IPS DF 19.7 (cell line): Measurements from ENCODE around the gene DPM2.

Experiments used
- DNase-seq: peaks from one replicate; pipeline ENCODE4 v3.0.0-alpha.2; 2013; ENCODE audit warnings: low read depth, low spot score

Gene DPM2

DNA sequence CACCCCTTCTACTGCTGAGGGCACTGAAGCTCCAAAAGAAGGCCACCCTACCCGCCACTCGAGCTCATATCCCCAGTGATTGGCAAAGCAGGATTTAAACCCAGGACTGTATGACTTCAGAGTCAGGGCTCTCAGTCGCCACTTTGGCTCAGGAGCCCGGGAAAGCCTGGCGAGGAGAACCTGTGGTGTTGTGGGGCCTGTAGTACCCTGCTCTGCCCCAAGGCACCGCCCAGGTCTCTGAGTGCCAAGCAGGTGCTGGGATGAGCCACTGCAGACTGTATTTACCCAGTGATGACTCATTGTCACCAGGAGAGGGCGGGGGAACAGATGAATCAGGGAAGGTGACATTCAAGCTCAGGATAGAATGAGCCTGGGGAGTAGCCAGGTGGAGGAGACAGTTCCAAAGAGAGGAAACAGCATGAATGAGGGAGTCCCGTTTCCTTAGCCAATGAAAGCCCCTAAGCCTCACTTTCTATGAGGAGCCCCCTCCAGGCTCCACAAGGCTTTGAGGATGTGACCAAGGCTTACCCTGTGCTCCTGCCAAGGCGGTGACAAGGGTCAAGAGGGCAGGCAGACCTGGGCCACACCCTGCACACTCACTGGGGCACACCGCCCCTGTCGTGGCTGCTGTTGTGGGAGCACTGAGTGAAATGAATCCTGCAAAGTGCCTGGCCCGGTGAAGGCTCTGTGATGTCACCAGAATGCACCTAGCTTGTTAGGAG is 17.8 kb upstream of the DPM2 start:
- peak; percentile 88 for DNase-seq

DNA sequence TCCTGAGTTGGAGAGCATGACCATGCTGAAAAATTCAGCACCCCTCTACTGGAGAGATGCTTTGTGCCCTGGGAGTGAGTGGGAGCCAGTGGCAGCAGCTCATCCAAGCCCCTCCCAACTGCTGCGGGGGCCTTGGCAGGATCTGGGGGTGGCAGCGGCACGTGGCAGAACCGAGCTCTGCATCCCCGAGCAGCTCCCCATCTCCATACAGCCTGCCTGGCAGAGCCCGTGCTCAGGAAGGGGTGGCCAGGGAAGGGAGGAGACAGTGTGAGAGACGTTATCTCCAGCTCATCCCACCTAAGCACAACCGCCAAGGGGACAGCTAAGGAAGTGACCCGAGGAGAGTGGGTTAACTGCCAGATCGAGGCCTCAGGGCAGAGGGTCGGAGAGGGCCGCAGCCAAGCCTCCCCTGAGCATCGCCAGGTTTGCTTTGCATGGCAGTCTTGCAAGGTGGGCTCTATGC is 17.2 kb upstream of the DPM2 start:
- no peak for DNase-seq

DNA sequence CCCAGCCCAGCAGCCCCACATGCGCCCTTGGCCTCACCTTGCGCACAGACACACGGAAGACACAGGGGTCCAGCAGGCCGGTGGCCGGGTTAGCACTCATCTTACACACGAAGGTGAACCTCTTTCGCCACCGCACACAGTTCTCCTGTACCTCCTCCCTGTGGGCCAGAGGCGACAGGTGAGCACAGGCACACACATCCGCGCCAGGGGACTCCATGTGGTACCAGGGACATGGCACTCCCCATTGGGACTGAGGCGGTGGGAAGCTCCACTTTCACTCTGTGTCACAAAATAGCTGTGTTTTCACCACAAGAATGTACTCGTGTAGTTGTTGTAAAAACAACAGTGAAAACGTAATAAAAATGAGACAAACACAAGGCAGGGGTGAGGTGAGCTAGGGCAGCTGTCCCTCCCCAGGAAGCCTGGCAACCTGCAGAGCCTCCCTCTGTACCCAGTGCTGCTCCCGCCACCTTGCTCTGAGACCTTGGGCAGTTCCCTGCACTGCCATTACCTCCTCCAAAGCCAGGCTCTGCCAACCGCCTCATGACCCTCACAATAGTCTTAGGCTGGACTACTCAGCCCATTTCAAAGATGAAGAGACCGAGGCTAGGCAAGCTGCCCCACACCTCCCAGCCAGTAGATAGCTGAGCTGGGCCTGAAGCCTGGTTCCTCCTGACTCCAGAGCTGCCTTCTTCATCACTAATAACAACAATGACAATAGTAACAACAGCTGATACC is 16.3 kb upstream of the DPM2 start:
- no peak for DNase-seq

DNA sequence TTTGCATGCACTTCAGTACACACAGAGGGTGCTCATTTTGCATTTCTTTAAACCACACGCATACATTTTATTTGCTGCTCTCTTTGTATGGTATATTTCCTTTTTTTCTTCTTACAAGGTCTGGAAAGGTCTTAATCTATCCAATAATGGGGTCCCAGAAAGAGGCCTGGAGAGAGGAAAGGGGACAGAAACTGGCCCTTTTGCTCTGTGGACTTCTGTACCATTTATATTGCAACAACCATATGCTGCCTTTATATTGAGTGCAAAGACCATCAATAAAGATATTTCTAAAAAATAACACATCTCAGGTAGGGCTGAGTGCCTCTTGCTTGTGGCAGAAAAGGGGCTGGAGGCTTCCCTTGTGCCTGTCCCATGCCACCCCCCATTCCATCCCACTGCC is 15.5 kb upstream of the DPM2 start:
- DNase-seq = no peak

DNA sequence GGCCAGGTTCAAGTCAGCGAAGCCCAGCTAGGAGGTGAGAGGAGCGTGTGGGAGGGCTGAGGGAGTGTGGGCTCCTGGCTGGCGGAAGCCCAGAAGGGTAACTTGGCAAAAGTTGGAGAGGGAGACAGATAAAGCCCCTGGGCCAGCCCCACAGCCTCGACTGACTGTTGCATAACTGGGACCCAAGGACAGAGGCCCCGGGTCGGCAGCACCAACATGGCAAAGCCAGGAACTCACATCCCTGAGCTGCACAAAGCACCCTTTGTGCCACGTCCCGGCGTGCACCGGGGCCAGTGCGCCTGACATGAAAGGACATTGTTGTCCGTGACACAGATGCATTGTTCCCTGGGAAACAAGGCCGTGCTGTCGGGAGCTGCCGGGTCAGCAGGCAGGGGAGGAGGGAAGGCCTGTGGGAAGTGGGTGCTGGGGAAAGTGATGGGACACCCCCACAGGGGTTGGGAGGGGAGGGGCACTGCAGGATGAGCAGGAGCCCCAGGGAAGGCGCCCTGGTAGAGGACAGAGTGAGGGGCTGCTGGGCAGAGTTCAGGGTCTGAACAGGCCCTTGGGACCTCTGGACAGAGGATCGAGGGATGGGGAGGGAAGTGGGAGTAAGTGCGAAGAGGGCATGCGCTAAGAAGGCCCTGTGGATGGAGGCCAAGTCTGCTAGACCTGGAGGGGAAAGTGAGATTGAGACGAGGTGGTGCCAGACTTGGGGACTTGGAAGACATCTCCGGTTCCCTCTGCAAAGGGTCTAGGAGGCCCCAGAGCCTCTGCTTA is 13.0 kb upstream of the DPM2 start:
- no peak for DNase-seq

DNA sequence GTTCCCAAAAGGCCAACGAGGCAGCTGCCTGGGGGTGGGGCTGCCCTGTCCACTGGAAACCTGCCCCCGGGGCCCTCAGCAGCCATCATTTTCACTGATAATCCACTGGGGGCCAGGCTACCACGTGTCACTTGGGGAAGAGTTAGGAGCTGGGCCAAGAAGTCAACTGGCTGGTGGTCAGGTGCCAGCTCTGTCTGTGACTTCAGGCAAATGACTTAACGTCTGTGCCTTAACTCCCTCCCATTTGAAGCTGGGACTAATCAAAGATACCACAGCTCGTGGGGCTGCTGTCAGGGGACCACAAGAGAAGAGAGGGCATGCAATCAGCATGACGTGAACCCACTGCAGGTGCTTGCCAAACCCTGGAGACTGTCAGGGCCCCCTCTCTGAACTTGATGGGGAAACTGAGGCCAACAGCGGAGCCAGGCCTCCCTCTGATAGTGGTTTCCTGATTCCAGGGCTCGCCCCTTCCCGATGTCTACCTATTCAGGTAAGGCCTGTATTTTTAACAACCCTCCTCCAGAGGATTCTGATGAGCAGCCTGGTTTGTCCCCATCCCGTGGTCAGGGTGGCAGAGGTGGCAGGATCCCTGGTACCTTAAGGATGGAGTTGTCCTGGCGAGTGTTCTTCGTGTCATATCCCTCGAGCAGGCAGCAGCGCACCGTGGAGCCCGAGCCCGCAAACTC is 12.3 kb upstream of the DPM2 start:
- DNase-seq = no peak

DNA sequence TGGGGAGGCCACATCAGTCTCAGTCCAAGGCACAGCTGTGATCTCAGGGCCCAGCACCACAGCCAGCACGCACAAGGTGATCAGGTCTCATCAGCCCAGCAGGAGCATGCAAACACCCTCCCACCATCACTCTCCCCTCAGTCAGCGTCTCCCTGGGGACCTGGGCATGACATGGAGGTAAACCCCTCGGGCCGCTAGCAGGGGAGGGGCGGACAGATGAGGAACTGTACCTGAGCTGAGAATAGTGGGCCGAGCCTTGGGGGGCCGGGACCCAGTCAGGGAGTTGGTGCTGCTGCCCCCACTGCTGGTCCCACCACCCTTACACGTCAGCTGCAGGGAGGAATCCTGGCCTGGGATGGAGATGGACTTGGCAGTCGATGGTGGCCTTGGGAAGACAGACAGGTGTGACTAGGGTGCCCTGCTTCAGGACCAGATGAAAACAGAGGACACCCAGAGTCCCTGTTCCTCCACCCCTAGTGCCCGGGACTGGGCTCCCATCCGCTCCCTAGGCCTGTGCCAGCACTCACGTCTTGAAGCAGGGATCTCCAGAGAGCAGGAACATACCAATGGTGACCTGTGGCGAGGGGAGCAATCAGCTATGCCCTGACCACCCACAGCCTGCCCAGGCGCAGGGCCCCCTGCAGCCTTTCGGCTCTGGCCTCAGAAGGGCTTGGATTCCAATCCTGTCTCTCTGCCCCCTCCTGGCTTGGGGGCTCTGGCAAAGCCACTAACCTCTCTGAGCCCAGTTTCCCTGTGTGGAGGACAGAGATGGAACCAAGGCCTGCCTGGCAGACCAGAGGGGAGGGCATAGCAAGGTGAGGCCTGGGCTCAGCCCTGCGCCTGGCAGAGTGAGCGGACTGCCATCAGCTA is 10.4 kb upstream of the DPM2 start:
- DNase-seq = no peak

DNA sequence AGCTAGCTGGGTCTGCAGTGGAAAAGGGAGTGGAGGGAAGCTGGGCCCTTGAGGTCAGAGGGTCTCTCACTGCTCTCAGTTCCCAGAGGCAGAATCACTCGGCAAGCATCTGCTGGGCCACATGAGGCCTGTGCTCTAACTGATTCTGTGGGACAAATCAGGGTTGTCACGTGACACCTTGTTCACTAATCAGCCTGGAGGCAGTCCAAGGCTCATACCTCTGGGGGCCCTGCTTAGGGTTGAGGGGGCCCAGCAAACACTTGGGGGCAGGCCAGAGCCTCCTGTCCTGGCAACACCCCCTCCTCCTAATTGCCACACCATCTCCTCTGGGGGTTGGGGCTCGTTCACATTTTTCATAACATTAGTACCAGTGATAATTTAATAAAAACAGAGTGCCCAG is 9.1 kb upstream of the DPM2 start:
- DNase-seq = no peak

DNA sequence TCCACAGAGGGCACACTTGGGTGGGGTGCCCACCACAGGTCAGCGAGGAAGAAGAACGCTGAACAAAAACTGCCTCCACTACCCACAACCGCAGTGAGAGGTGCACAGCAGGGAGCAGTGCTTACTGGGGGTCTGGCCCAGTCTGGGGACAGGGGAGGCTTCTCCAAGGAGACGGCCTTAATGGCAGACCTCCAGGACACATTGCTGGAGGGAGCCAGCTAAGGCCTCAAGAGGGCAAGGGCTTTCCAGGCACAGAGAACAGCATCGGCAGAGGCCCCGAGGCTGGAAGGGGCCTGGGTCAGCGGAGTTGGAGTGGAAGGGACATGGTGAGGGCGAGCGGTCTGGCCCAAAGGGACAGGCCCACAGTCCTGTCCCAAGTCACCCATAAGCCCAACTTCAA is 8.3 kb upstream of the DPM2 start:
- DNase-seq = no peak

DNA sequence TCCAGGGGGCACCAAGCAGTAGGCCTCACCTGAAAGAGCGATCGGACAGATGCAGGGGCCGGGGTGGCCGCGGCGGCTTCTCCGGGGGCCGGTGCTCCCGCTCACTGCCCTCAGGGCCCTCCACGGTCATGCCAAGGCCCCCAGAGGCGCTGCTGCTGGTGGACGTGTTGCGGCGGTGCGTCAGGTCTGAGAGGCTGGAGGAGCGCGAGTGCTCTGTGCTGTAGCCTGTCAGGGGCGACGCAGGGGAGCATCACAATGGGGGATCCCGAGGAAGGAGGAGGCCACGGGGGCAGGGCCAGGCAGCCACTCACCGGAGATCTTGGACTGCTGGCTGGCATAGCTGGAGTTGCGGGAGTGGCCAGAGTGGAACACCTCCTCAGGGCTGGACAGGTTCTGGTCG is 7.7 kb upstream of the DPM2 start:
- DNase-seq = no peak

DNA sequence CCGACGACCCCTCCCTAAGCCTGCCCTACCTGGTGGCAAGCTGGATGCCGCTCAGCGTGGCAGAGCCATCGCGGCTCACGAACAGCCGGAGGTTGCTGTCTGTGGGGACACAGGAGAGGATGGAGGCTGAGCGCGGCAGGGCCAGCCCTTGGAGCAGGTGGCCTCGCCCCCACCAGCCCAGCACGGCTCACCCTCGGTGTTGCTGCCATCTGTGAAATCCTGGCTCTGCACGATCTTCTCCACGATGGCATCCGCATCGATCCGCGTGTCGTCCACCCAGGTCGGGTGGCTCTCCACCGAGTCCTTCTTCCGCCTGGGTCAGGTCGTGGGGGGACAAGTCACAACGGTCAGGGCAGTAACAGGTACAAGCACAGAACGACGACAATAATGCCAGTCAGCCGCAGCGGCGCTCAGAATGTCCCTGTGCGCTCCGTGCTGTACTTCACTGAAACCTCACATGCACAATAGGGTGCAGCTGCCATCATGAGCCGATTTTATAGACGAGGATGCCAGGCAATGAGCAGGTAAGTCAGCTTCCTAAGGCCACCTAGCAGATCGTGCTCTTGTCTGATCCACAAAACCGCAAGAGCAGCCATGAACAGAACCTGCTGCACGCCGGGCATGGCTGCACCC is 7.0 kb upstream of the DPM2 start:
- DNase-seq = no peak

DNA sequence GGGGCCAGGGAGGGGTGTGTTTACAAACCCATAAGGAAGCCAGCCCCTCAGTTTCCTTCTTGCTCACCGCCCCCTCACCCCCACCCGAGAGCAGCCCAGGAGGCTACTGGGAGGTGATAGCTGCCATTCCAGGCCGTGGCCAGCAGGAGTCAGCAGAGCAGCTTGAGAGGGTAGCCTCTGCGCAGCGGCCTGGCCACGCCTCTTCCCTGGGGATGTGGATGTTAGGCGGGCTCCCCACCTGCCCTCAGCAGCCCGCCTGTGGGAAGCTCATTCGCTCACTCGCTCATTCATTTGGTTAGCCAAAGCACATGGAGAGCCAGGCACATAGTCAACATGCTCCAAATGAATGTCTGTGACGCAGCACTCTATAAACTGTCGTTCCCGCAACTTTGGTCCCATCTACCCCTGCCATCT is 6.1 kb upstream of the DPM2 start:
- DNase-seq = peak; percentile 63

DNA sequence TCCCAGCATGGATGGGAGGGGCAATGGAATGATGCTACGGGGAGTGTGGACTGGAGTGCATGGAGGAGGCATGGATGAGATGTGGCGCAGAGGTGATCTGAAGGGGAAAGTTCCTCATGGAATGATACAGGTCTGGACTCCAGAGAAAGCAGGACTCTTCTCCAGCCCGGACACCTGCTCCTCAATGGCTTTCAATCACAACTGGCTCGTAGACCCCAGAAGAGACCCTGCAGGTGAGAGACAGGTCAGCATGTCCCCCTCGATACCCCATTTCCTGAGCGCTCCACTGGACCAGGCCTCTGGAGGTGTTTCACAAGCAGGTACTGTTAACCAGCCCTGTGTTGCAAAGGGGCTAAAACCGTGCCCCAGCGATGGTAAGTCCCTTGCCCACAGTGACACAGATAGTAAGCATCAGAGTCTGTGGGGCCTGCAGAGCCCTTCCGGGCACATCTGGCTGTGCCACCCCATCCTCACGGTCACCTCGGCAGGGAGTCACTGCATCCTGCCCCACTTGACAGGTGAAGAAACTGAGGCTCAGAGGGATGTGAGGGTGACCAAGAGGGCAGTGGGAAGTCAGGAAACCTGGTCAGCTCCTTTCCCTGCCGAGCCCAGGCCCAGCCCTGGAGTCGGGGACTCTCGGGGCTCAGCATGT is 5.5 kb upstream of the DPM2 start:
- no peak for DNase-seq

DNA sequence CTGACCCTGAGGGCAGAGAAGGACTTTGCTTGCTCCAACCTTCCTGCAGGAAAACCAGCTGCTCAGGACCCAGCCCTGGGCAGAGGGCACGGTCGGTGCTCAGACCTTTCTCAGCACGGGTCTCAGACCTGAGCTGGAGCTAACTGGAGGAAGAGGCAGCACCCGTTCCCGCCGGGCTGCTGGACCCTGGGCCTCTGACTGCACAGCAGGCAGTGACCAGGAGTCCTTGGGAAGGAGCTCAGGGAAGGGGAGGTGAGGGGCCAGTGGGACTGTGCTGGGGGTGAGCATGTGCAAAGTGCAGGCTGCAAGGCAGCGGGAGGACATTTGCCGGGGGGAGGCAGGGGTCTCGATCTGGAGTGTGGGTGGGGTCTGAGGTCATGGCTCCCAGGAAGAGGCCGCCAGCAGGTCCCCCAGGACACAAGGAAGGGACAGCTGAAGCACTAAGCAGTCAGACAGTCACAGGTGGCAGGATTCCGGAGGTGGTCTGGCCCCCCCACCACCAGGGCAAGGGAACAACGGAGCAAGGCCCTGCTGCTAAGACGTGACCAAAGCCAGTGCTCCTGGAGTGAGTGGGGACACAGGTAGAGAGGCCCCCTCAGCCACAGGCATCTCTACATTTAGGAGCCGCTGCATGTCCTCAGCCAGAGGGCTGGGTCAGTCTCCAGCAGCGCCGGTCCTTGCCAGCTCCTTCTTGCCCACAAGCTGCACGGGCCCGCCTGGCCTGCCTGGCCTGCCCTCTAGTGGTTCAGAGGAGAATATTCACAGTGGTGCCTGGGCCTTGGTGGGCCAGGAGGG is 4.8 kb upstream of the DPM2 start:
- DNase-seq = no peak

DNA sequence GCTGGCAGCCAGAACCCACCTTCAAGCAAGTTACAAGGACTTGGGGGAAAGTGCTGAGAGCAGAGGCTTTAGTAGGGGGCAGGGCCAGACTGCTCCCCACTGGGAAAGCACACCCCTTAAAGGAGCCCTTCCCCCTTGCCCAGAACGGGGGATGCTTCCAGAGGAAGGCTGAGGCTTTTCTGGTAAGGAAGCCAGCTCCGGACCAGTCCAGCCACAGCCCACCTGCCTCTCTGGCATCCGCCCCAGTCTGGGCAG is 4.2 kb upstream of the DPM2 start:
- DNase-seq = no peak

DNA sequence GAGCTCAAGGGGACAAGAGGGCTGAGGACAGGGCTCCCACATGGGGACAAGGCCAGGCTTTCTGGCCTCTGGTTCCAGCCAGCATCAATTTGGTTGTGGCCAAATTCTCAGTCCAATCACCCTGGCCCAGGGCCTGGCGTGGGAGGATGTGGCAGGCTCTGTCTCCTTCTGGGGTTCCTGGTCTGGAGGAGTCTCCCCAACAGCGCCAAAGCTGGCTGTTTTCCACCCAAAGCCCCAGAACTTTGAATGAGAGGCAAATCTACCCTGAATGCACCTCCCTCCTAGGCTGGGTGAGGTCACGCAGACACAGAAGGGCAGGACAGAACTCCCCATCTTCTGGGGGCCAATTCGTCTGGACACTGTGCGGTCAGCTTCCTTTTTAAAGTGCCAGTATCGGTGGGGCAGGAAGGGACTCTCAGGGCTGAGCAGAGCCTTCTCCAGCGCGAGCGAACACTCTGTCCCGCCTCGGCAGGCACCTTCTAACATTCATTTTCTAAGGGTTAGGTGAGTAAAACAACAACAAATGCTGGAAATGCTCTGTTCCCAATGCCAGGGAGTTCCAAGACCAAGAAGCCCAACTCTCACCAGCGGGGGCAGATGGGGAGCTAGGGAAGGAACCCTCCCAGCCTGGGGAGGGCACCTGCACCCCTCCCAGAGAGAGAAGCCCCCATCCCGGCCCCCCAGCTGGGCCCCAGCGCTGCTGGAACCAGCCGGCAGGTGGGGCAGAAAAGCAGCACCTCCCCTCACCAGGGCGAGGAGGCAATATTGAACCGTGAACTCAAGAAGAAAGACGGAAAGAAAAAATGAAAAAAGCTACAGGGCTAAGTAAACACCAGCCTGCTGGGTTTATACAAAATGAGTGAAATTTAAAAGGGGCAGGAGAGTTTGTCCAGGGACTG is 3.7 kb upstream of the DPM2 start:
- no peak for DNase-seq

DNA sequence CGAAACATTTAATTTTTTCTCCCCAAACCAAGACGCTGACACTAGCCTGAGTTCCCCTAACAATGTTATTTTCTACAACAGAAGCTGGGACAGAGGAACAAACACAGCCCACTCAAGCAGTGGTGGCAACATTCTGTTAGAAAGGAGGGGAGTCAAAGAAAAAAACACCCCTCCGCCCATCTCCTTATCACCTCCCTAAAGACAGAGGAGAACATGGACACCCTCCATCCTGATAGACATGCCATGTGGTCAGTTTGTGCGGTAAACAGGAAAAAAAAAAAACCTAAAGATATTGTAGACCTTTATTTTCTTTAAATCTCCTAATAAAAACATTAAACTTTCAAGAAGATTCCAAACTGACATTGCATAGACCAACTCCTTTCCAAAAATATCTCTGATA is 2.9 kb upstream of the DPM2 start:
- DNase-seq = no peak

DNA sequence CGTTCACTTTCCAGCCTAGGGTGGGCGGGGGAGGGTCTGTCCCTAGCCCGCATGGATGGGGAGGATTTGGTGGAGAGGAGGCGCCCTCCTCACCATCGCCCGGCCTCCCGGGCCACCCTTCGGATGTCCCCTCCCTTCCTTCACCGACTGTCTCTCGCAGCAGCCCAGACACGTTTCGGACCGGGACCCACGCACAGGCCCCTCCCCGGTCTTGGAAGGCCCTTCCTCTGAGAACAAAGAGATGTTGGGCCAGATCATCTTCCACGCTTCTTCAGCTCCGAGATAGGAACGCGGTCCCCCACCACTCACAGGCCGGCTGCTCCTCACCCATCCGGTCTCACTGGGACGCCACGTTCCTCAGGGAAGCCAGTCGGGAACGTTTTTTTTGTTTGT is 640 bp upstream of the DPM2 start:
- no peak for DNase-seq

DNA sequence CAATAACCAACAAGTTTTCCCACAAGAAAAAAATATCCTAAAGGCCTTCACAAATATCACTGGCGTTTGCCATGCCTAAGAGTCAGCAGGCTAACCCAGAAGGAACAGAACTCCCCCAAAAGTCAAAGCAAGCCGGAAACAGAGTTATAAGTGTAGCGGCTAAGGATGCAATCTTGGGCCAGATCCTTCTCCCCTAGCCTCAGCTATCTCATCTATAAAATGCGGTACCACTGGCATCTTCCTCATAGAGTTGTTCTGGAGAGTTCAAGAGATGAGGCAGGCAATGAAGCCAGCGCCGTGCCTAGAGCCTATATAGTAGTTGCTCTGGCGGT is 632 bp downstream of the DPM2 start:
- no peak for DNase-seq
